Measurements from ENCODE around the gene SCNN1A.

Gene SCNN1A

DNA sequence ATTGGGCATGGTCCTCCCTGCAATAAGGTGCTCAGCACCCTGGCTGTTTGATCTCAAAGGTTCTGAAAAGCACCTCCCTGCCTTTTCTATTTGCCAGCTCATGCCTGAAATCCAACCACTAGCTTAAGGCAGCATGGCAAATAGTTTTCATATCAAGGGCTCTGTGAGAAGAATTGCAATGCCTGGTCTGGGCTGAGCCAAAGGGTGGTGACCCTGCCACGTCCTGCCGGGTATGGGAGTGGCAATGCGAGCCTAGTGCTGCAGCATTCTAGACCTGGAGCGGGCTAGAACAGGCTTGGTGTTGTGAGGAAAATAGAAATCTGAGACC lies 2.3 kb upstream of the SCNN1A start:
- TF ChIP-seq GATA3 (IDR thresholded peaks at IDR 0.05; ENCODE audit: low read depth, low read length) = no peak

GRCh38 chr12:6376870-6377666 lies 1.7 kb upstream of the SCNN1A start:
- TF ChIP-seq GATA2 (IDR thresholded peaks at IDR 0.05; ENCODE audit: low read depth, low read length) (no peak), GATA3 (IDR thresholded peaks at IDR 0.05; ENCODE audit: low read depth, low read length) (no peak)

GRCh38 chr12:6376079-6376869 lies 911 bp upstream of the SCNN1A start:
- TF ChIP-seq GATA2 (IDR thresholded peaks at IDR 0.05; ENCODE audit: low read depth, low read length) = no peak
- no peak for TF ChIP-seq GATA3 (IDR thresholded peaks at IDR 0.05; ENCODE audit: low read depth, low read length)

DNA sequence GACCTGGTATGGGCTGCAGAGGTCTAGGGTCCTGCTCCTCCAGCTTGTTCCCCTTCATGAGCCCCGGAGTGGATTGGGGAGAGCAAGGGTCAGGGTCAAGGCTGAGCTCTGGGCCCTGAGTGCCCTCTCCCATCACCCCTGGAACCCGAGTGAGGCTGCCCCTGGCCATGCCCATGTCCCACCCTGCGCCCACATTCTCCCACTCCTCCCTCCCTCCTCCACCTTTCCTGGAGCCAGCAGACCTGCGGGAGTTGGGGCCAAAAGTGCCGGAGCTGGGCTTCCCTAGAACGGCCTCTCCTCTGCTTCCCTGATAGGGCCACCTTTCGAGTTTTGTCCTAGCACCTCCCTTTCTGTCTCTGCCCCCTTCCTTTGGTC lies 590 bp downstream of the SCNN1A start:
- no peak for TF ChIP-seq GATA2 (IDR thresholded peaks at IDR 0.05; ENCODE audit: low read depth, low read length)
- TF ChIP-seq GATA3 (IDR thresholded peaks at IDR 0.05; ENCODE audit: low read depth, low read length) = no peak

DNA sequence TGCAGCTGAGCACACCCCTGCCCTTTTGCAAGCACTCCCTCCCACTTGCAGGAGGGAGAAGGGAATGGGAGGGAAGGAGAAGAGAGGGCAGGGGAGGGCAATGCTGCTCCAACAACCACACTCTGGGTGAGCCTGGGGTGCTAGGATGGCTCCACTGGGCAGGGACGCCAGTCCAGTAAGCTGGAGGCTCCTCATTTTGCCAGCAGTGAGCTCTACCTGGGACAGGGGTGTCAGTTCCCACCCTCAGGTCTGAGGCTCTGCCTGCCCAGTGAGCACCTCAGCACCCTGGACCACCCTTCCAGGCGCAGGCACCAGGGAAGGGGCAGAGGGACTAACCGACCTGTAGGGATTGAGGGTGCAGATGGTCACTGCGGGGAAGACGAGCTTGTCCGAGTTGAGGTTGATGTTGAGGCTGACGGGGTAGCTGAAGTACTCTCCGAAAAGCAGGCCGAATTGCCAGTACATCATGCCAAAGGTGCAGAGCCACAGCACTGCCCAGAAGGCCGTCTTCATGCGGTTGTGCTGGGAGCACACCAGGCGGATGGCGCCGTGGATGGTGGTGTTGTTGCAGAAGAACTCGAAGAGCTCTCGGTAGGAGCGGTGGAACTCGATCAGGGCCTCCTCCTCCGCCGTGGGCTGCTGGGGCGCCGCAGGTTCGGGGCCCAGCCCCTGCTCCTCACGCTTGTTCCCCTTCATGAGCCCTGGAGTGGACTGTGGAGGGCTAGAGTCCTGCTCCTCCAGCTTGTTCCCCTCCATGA lies 1.2 kb downstream of the SCNN1A start:
- TF ChIP-seq GATA2 (IDR thresholded peaks at IDR 0.05; ENCODE audit: low read depth, low read length) (no peak), GATA3 (IDR thresholded peaks at IDR 0.05; ENCODE audit: low read depth, low read length) (no peak)

DNA sequence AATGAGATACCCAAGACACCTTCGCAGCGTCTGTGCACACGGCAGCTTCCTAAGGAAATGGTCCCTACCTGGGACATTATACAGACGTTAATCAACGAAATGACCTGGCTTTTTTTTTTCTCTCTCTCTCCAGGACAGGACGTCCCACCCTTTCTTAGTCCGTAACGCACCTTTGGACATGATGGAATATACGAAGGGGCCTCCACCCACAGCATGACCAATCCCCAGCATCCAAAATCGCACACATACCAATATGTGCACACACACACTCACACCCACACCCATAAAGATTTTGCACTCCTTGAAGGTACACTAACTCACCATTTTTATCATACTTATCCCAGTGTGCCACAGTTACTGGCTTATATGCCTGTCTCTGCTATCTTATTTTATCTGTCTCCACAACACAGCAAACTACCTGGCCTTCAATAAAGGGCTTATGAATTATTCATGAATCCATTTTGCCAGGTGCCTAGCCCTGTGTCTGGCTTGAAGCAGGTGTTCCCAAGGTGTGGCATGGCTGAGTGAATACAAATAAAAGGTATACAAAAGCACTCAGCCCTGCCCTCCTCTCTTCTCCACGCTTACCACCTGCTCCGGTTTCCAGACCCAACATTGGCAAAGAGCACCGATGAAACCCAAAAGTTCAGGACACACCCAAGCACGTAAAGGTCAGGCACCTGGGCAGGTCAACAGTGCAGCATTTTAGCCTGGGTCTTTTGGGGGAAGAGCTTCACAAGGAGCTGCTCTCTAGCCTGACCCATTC lies 2.2 kb downstream of the SCNN1A start:
- no peak for TF ChIP-seq GATA3 (IDR thresholded peaks at IDR 0.05; ENCODE audit: low read depth, low read length)
- no peak for TF ChIP-seq GATA2 (IDR thresholded peaks at IDR 0.05; ENCODE audit: low read depth, low read length)

DNA sequence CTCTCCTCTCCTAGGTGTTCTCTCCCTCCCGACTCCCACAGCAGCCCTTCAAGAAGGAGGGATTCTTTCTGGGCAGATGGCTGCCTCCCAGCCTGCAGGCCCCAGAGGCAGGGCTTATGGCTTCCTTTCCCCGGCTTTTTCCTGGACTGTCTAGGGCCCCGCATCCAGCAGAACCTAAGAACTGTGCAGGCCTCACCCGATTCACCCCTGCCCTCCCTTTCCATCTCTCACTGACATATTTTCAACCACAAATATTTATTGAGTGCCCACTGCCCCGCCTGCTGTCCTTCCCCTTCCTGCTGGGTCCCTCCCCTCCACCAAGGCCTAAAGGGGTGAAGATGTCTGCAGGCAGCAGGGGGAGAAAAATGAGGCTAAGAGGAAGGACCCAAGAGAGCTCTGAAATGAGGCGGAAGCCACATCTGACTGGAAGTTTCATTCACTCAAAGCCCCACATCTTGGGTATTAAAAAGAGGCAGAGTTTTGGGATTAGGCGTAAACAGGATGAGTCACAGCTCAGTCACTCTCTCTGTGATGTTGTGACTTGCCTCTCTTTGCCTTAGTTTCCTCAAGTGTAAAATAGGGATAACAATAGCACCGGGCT lies 2.9 kb downstream of the SCNN1A start:
- TF ChIP-seq GATA2 (IDR thresholded peaks at IDR 0.05; ENCODE audit: low read depth, low read length) = no peak
- TF ChIP-seq GATA3 (IDR thresholded peaks at IDR 0.05; ENCODE audit: low read depth, low read length) = no peak

GRCh38 chr12:6370994-6371754 lies 4.2 kb downstream of the SCNN1A start:
- TF ChIP-seq GATA3 (IDR thresholded peaks at IDR 0.05; ENCODE audit: low read depth, low read length) (no peak), GATA2 (IDR thresholded peaks at IDR 0.05; ENCODE audit: low read depth, low read length) (no peak)

GRCh38 chr12:6370576-6370935 lies 4.8 kb downstream of the SCNN1A start:
- TF ChIP-seq GATA3 (IDR thresholded peaks at IDR 0.05; ENCODE audit: low read depth, low read length) = no peak
- no peak for TF ChIP-seq GATA2 (IDR thresholded peaks at IDR 0.05; ENCODE audit: low read depth, low read length)

GRCh38 chr12:6369916-6370575 lies 5.3 kb downstream of the SCNN1A start:
- no peak for TF ChIP-seq GATA3 (IDR thresholded peaks at IDR 0.05; ENCODE audit: low read depth, low read length)

DNA sequence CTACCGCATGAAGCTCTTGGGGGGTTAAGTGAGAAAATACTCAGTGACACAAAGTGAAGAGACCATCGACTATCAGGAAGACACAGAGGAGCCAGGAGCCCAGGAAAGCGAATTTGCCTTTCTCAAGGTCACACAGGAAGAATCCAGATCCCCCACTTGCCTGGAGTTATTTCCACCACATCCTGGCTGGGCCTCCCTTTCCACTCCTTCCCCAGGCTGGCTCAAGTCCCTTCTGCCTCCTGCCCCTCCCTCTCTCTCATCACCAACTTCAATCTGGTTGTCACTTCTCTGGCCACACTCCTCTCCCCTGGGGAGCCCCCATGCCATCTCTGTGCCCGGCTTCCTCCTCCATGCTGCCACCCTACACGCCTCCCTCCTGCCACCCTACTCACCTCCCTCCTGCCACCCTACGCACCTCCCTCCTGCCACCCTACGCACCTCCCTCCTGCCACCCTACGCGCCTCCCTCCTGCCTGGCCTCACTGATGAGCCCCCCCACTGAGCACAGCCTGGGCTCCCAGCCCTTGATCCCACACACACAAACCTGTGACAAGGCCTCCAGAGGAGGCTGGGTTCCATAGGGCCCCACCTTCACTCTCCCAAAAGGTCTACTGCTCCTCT lies 6.3 kb downstream of the SCNN1A start:
- TF ChIP-seq GATA3 (IDR thresholded peaks at IDR 0.05; ENCODE audit: low read depth, low read length) = no peak
- TF ChIP-seq GATA2 (IDR thresholded peaks at IDR 0.05; ENCODE audit: low read depth, low read length) = no peak

All from SH-SY5Y (cell line).